IMR-90 (cell line): ENCODE results near the gene ARHGAP10. TPM values are rescaled to one million over a fixed set of nuclear protein-coding genes. Genes with fewer than 3 reads are reported as not detected.

ENCODE experiments used
- ATAC-seq: fragments of 200-7000 bp; cut with Tn5 transposase; 2 replicates; pipeline ENCODE4 v1.9.1; 2020; ENCODE audit warnings: low read depth, mild to moderate bottlenecking, moderate library complexity
- BruUV-seq: library from RNA; stranded (reverse); fragments of 400-500 nt; replicated peaks from 2 replicates; lab custom pipeline; 2021; lab: Mats Ljungman, UMichigan
- CTCF ChIA-PET: fragments of 300-600 bp; formaldehyde crosslinking; extraction: SDS; loops from one replicate; lab custom pipeline; 2021; ENCODE audit warnings: antibody characterized with exemption; lab: Yijun Ruan, JAX
- POLR2A ChIA-PET: fragments of 300-600 bp; sonication (Branson Sonifier 250); formaldehyde crosslinking; loops from one replicate; lab custom pipeline; 2022; ENCODE audit warnings: antibody characterized with exemption; ENCODE audit not compliant: unreplicated experiment; lab: Charles Lee
- DNase-seq: peaks from one replicate; pipeline ENCODE4 v3.0.0; 2013
- H2AFZ ChIP-seq: replicated peaks from 2 replicates; pipeline ENCODE3; 2013; ENCODE audit warnings: low read length, mild to moderate bottlenecking; ENCODE audit not compliant: poor library complexity
- H2AK5ac ChIP-seq: 2 replicates; pipeline ENCODE4 v1.6.1; 2013; ENCODE audit warnings: low read depth, low read length, inconsistent platforms
- H2AK9ac ChIP-seq: replicated peaks from 2 replicates; pipeline ENCODE3; 2013; ENCODE audit warnings: mild to moderate bottlenecking, low read depth, low read length, moderate library complexity; ENCODE audit not compliant: poor library complexity
- H2BK120ac ChIP-seq: 2 replicates; pipeline ENCODE4 v1.6.1; 2013; ENCODE audit warnings: low read depth, low read length, inconsistent platforms
- H2BK15ac ChIP-seq: 3 replicates; pipeline ENCODE4 v1.6.1; 2013; ENCODE audit warnings: low read depth, low read length, inconsistent platforms
- H2BK20ac ChIP-seq: 2 replicates; pipeline ENCODE4 v1.6.1; 2013; ENCODE audit warnings: low read depth, mild to moderate bottlenecking, inconsistent platforms, low read length, moderate library complexity
- H2BK5ac ChIP-seq: 2 replicates; pipeline ENCODE4 v1.6.1; 2013; ENCODE audit warnings: mild to moderate bottlenecking, low read depth, low read length, inconsistent platforms; ENCODE audit not compliant: poor library complexity, severe bottlenecking
- H3K14ac ChIP-seq: replicated peaks from 2 replicates; pipeline ENCODE4 v1.6.1; 2013; ENCODE audit warnings: low read depth, low read length, inconsistent platforms
- H3K18ac ChIP-seq: 2 replicates; pipeline ENCODE4 v1.6.1; 2013; ENCODE audit warnings: low read depth, low read length, control low read depth
- H3K23ac ChIP-seq: 2 replicates; pipeline ENCODE4 v1.6.1; 2013; ENCODE audit warnings: low read depth, low read length, inconsistent platforms
- H3K27ac ChIP-seq: 2 replicates; pipeline ENCODE4 v1.5.1; 2013; ENCODE audit warnings: mild to moderate bottlenecking, control low read depth, low read length; ENCODE audit not compliant: insufficient read depth
- H3K27me3 ChIP-seq: 2 replicates; pipeline ENCODE4 v1.6.1; 2013; ENCODE audit warnings: low read length; ENCODE audit not compliant: control insufficient read depth, insufficient read depth
- H3K36me3 ChIP-seq: 2 replicates; pipeline ENCODE4 v1.6.1; 2013; ENCODE audit warnings: low read length, mixed read lengths; ENCODE audit not compliant: control insufficient read depth, insufficient read depth
- H3K4ac ChIP-seq: 2 replicates; pipeline ENCODE4 v1.6.1; 2013; ENCODE audit warnings: low read depth, low read length, inconsistent platforms
- H3K4me1 ChIP-seq: 2 replicates; pipeline ENCODE4 v1.6.1; 2013; ENCODE audit warnings: low read length, mixed read lengths; ENCODE audit not compliant: control insufficient read depth, insufficient read depth
- H3K4me2 ChIP-seq: 2 replicates; pipeline ENCODE4 v1.6.1; 2013; ENCODE audit warnings: low read depth, mild to moderate bottlenecking, control low read depth, low read length, moderate library complexity
- H3K4me3 ChIP-seq: 2 replicates; pipeline ENCODE4 v1.5.1; 2013; ENCODE audit warnings: low read depth, mild to moderate bottlenecking, control low read depth, low read length, moderate library complexity; ENCODE audit not compliant: insufficient read depth
- H3K56ac ChIP-seq: 2 replicates; pipeline ENCODE4 v1.6.1; 2013; ENCODE audit warnings: low read length, inconsistent platforms; ENCODE audit not compliant: insufficient read depth; ENCODE audit errors: extremely low read depth
- H3K79me1 ChIP-seq, 2 experiments: 2 replicates each; pipeline ENCODE4 v1.6.1; 2013; ENCODE audit warnings: low read length in 2 of 2, inconsistent platforms in 1 of 2, low read depth in 1 of 2
- H3K9ac ChIP-seq: 2 replicates; pipeline ENCODE4 v1.6.1; 2013; ENCODE audit warnings: low read depth, low read length, control low read depth
- H3K9me1 ChIP-seq: 2 replicates; pipeline ENCODE4 v1.6.1; 2013; ENCODE audit warnings: low read length, inconsistent platforms; ENCODE audit not compliant: insufficient read depth
- H3K9me3 ChIP-seq: 2 replicates; pipeline ENCODE4 v1.6.1; 2013; ENCODE audit warnings: low read length; ENCODE audit not compliant: control insufficient read depth, insufficient read depth
- H4K20me1 ChIP-seq: 2 replicates; pipeline ENCODE4 v1.6.1; 2013; ENCODE audit warnings: low read length, inconsistent platforms; ENCODE audit not compliant: insufficient read depth
- H4K5ac ChIP-seq: 2 replicates; pipeline ENCODE4 v1.6.1; 2013; ENCODE audit warnings: mild to moderate bottlenecking, low read depth, low read length, control low read depth
- H4K8ac ChIP-seq, 2 experiments: 2 replicates each; pipeline ENCODE4 v1.6.1; 2013; ENCODE audit warnings: low read depth in 2 of 2, low read length in 2 of 2, control low read depth in 1 of 2, inconsistent platforms in 1 of 2
- H4K91ac ChIP-seq: 2 replicates; pipeline ENCODE4 v1.6.1; 2013; ENCODE audit warnings: low read depth, low read length, inconsistent platforms; ENCODE audit not compliant: insufficient read depth
- BHLHE40 ChIP-seq: fragments of 150-350 bp; IDR thresholded peaks from 2 replicates; pipeline ENCODE4 v1.6.1; 2016; ENCODE audit warnings: mild to moderate bottlenecking, low read depth, low read length
- CEBPB ChIP-seq: IDR thresholded peaks from 2 replicates; pipeline ENCODE4 v1.6.1; 2012; ENCODE audit warnings: low read depth, low read length, improper control_type of control experiment
- CHD1 ChIP-seq: IDR thresholded peaks from 2 replicates; pipeline ENCODE4 v1.6.1; 2012; ENCODE audit warnings: low read depth, low read length, improper control_type of control experiment
- CTCF ChIP-seq: conservative IDR thresholded peaks from 2 replicates; pipeline ENCODE4 v1.5.1; 2012; ENCODE audit warnings: mild to moderate bottlenecking, low read depth, low read length, improper control_type of control experiment
- ELK1 ChIP-seq: fragments of 150-350 bp; IDR thresholded peaks from 2 replicates; pipeline ENCODE4 v1.6.1; 2016; ENCODE audit warnings: low read depth, mild to moderate bottlenecking, low read length, moderate library complexity, borderline replicate concordance
- FOS ChIP-seq: fragments of 150-350 bp; IDR thresholded peaks from 2 replicates; pipeline ENCODE4 v1.6.1; 2016; ENCODE audit warnings: low read depth, low read length
- MAFK ChIP-seq: IDR thresholded peaks from 2 replicates; pipeline ENCODE4 v1.6.1; 2012; ENCODE audit warnings: low read depth, low read length, improper control_type of control experiment
- MAZ ChIP-seq: IDR thresholded peaks from 2 replicates; pipeline ENCODE4 v1.6.1; 2012; ENCODE audit warnings: low read depth, mild to moderate bottlenecking, low read length, improper control_type of control experiment, moderate library complexity, borderline replicate concordance
- MXI1 ChIP-seq: IDR thresholded peaks from 2 replicates; pipeline ENCODE4 v1.6.1; 2012; ENCODE audit warnings: low read depth, mild to moderate bottlenecking, low read length, moderate library complexity, borderline replicate concordance
- NFE2L2 ChIP-seq: fragments of 150-350 bp; IDR thresholded peaks from 2 replicates; pipeline ENCODE4 v1.6.1; 2016; ENCODE audit warnings: low read depth, mild to moderate bottlenecking, low read length
- POLR2A ChIP-seq: IDR thresholded peaks from 2 replicates; pipeline ENCODE4 v1.6.1; 2012; ENCODE audit warnings: mild to moderate bottlenecking, low read depth, low read length
- RAD21 ChIP-seq: IDR thresholded peaks from 2 replicates; pipeline ENCODE4 v1.6.1; 2012; ENCODE audit warnings: low read length, improper control_type of control experiment
- RFX5 ChIP-seq: IDR thresholded peaks from 2 replicates; pipeline ENCODE4 v1.8.0; 2012; ENCODE audit warnings: low read depth, mild to moderate bottlenecking, low read length, moderate library complexity
- SMC3 ChIP-seq: fragments of 150-350 bp; IDR thresholded peaks from 2 replicates; pipeline ENCODE4 v1.6.1; 2016; ENCODE audit warnings: low read depth, mild to moderate bottlenecking, antibody characterized with exemption, low read length, moderate library complexity
- WGBS, 2 experiments: methylation state at CpG; one replicate each; pipeline versions ENCODE4 v1.1.5 to v1.1.7; 2013; ENCODE audit warnings: missing lambda C conversion rate in 2 of 2; ENCODE audit not compliant: insufficient read length in 1 of 2; ENCODE audit errors: extremely low coverage in 2 of 2; 5-methylcytosine and 5-hydroxymethylcytosine counted together
- dilution Hi-C: fragments of 300-500 bp; cut with HindIII; formaldehyde crosslinking; loops from one replicate; pipeline ENCODE4 v1.14.3; 2018; ENCODE audit warnings: low sequenced_read_pairs; ENCODE audit not compliant: unreplicated experiment
- in situ Hi-C: fragments of 300-500 bp; cut with MboI; formaldehyde crosslinking; loops from 3 replicates; pipeline ENCODE4 v1.14.3; 2019; ENCODE audit warnings: low sequenced_read_pairs, inconsistent platforms, mixed read lengths
- intact Hi-C: fragments of 100-400 bp; cut with micrococcal nuclease; formaldehyde crosslinking; loops from 2 replicates; pipeline ENCODE4 v1.10.0; 2022
- polyA plus RNA-seq, 3 experiments: library from polyadenylated mRNA; depleted of rRNA; stranded (reverse); fragments of >200 nt; gene quantifications; 2 replicates each; pipeline ENCODE4 v1.2.3, GENCODE V29; 2012; ENCODE audit warnings: low replicate concordance in 1 of 3
- total RNA-seq: library from RNA; depleted of rRNA; stranded (reverse); fragments of >200 nt; gene quantifications from 2 replicates; pipeline ENCODE4 v1.2.3, GENCODE V29; 2012
- TF ChIP-seq, protein P1 (sequence below): fragments of 150-350 bp; IDR thresholded peaks from 2 replicates; pipeline ENCODE4 v1.6.1; 2017; ENCODE audit warnings: mild to moderate bottlenecking, antibody characterized with exemption, low read length, low read depth

ARHGAP10 gene
- total and polyA plus RNA-seq, 2 of the 4 experiments (the other 2 are of a cell fraction) = 27.1 to 29.4 TPM

GRCh38 chr4:147860960-147861359 is 129.1 kb downstream of the ARHGAP10 start:
- peaks cover 12% of the 10 kb centered on the region for H3K4me1 ChIP-seq
- H3K36me3 ChIP-seq = peaks cover 19% of the 10 kb centered on the region
- ChIA-PET CTCF (no interaction called here), POLR2A (no interaction called here)
- DNase-seq (no peak), ATAC-seq (no peak)
- no peak overlapping the region for H3K56ac ChIP-seq
- H2AK9ac ChIP-seq = no peak overlapping the region
- BruUV-seq = no TSS peak
- no peak overlapping the region for H3K4me3 ChIP-seq
- intact Hi-C loops = loop anchor here (10.0 kb wide), 2 partner anchors 726 to 846 kb away; no protein-coding TSS in a partner anchor
- no peak overlapping the region for H4K5ac ChIP-seq
- H3K14ac ChIP-seq = no peak overlapping the region
- peak overlapping the region; percentile 37 for H2AFZ ChIP-seq
- no peaks in the 10 kb centered on the region for H3K9me3 ChIP-seq
- no peak overlapping the region for H3K18ac ChIP-seq
- H3K4ac ChIP-seq = no peak overlapping the region
- H2BK15ac ChIP-seq = no peak overlapping the region
- WGBS, 2 experiments = 94% methylated on average over 9 of the region's 15 CpGs; no CpG with 5 or more reads in 1 of the 2 experiments
- no peak overlapping the region for H3K23ac ChIP-seq
- no peak overlapping the region for H4K8ac ChIP-seq
- in situ Hi-C loops = loop anchor here (10.0 to 25.0 kb wide), 2 partner anchors 349 to 746 kb away; no protein-coding TSS in a partner anchor
- no peak overlapping the region for H2BK120ac ChIP-seq
- TF ChIP-seq, protein P1, sequence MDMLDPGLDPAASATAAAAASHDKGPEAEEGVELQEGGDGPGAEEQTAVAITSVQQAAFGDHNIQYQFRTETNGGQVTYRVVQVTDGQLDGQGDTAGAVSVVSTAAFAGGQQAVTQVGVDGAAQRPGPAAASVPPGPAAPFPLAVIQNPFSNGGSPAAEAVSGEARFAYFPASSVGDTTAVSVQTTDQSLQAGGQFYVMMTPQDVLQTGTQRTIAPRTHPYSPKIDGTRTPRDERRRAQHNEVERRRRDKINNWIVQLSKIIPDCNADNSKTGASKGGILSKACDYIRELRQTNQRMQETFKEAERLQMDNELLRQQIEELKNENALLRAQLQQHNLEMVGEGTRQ = no peak
- TF ChIP-seq ELK1 (no peak), MAZ (no peak), NFE2L2 (no peak), MXI1 (no peak), FOS (no peak), SMC3 (no peak), RAD21 (no peak), POLR2A (no peak), MAFK (no peak), BHLHE40 (no peak), RFX5 (no peak), CTCF (no peak), CEBPB (no peak), CHD1 (no peak)
- no peaks in the 10 kb centered on the region; the same call in 1 of the 2 replicates for H3K9me1 ChIP-seq
- no peaks in the 10 kb centered on the region for H3K27me3 ChIP-seq
- no peak overlapping the region for H3K27ac ChIP-seq
- no peak overlapping the region for H2AK5ac ChIP-seq
- no peak overlapping the region for H4K91ac ChIP-seq
- dilution Hi-C loops = no loop called here
- no peak overlapping the region for H2BK20ac ChIP-seq
- no peak overlapping the region for H2BK5ac ChIP-seq
- no peak overlapping the region for H3K9ac ChIP-seq
- H3K4me2 ChIP-seq = no peak overlapping the region
- H3K79me1 ChIP-seq = peaks cover 7 to 23% of the 10 kb centered on the region in 2 experiments; a peak in 3 of 4 replicates
- H4K20me1 ChIP-seq = peaks cover 3% of the 10 kb centered on the region; the same call in 1 of the 2 replicates
